HL-60 (cell line): ENCODE data around the gene FANCC.

Experiments used
- DNase-seq, 2 experiments: peaks; one replicate each; pipeline ENCODE4 v3.0.0-alpha.2; 2010 to 2020; ENCODE audit warnings: low read depth in 1 of 2, low spot score in 1 of 2
- H3K27ac ChIP-seq: fragments of 250-450 bp; sonication (Bioruptor Pico); replicated peaks from 2 replicates; pipeline ENCODE4 v1.5.1; 2020; ENCODE audit warnings: mild to moderate bottlenecking, moderate library complexity
- H3K27me3 ChIP-seq: fragments of 250-450 bp; sonication (Bioruptor Pico); 2 replicates; pipeline ENCODE4 v1.5.1; 2021; ENCODE audit warnings: mild to moderate bottlenecking, moderate library complexity; ENCODE audit not compliant: insufficient read depth, poor library complexity, severe bottlenecking
- H3K4me3 ChIP-seq: replicated peaks from 2 replicates; pipeline ENCODE4 v1.5.1; 2011; ENCODE audit warnings: mild to moderate bottlenecking, control low read depth, low read length; ENCODE audit not compliant: insufficient read depth
- GABPA ChIP-seq: IDR thresholded peaks from 2 replicates; pipeline ENCODE4 v1.6.1; 2012; ENCODE audit warnings: low read depth
- POLR2AphosphoS5 ChIP-seq: IDR thresholded peaks from 2 replicates; pipeline ENCODE4 v1.6.1; 2012; ENCODE audit warnings: low read depth
- SPI1 ChIP-seq: IDR thresholded peaks from 2 replicates; pipeline ENCODE4 v1.6.1; 2012; ENCODE audit warnings: low read depth, mild to moderate bottlenecking, borderline replicate concordance
- TF ChIP-seq, protein P1 (sequence below): IDR thresholded peaks from one replicate; pipeline ENCODE4 v1.5.1; 2011; ENCODE audit warnings: low read length, control low read depth, inconsistent platforms; ENCODE audit not compliant: insufficient read depth
- TF ChIP-seq, protein P2 (sequence below): IDR thresholded peaks from 2 replicates; pipeline ENCODE4 v1.6.1; 2012; ENCODE audit warnings: low read depth; ENCODE audit not compliant: insufficient replicate concordance

The FANCC gene

DNA sequence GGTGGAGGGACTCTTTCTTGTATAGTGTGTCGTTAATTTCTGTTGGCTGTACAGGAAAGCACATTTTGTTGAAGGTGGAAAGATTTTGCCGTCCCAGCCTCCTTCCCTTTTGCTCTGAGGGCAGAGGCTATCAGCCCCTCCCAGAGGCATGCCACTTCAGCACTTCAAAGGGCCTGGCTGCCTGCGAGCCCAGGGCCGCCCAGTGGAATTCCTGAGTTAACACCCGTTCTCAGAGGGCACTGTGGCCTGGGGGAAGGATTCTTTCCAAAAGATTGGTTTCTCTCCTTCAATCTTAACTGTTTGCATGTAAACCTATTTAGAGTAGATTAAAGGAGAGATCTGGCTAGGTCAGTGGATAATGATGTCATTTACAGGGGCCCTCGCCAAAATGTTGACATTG lies 238.6 kb downstream of the FANCC start:
- H3K4me3 ChIP-seq, result no peak overlapping the region
- no peak overlapping the region for H3K27ac ChIP-seq
- H3K27me3 ChIP-seq, result no peaks in the 10 kb centered on the region
- DNase-seq, result no peak
- no peak for TF ChIP-seq SPI1
- TF ChIP-seq GABPA, result no peak
- TF ChIP-seq, protein P1, sequence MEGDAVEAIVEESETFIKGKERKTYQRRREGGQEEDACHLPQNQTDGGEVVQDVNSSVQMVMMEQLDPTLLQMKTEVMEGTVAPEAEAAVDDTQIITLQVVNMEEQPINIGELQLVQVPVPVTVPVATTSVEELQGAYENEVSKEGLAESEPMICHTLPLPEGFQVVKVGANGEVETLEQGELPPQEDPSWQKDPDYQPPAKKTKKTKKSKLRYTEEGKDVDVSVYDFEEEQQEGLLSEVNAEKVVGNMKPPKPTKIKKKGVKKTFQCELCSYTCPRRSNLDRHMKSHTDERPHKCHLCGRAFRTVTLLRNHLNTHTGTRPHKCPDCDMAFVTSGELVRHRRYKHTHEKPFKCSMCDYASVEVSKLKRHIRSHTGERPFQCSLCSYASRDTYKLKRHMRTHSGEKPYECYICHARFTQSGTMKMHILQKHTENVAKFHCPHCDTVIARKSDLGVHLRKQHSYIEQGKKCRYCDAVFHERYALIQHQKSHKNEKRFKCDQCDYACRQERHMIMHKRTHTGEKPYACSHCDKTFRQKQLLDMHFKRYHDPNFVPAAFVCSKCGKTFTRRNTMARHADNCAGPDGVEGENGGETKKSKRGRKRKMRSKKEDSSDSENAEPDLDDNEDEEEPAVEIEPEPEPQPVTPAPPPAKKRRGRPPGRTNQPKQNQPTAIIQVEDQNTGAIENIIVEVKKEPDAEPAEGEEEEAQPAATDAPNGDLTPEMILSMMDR, result no peak
- no peak for TF ChIP-seq POLR2AphosphoS5
- TF ChIP-seq, protein P2, sequence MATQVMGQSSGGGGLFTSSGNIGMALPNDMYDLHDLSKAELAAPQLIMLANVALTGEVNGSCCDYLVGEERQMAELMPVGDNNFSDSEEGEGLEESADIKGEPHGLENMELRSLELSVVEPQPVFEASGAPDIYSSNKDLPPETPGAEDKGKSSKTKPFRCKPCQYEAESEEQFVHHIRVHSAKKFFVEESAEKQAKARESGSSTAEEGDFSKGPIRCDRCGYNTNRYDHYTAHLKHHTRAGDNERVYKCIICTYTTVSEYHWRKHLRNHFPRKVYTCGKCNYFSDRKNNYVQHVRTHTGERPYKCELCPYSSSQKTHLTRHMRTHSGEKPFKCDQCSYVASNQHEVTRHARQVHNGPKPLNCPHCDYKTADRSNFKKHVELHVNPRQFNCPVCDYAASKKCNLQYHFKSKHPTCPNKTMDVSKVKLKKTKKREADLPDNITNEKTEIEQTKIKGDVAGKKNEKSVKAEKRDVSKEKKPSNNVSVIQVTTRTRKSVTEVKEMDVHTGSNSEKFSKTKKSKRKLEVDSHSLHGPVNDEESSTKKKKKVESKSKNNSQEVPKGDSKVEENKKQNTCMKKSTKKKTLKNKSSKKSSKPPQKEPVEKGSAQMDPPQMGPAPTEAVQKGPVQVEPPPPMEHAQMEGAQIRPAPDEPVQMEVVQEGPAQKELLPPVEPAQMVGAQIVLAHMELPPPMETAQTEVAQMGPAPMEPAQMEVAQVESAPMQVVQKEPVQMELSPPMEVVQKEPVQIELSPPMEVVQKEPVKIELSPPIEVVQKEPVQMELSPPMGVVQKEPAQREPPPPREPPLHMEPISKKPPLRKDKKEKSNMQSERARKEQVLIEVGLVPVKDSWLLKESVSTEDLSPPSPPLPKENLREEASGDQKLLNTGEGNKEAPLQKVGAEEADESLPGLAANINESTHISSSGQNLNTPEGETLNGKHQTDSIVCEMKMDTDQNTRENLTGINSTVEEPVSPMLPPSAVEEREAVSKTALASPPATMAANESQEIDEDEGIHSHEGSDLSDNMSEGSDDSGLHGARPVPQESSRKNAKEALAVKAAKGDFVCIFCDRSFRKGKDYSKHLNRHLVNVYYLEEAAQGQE, result no peak

DNA sequence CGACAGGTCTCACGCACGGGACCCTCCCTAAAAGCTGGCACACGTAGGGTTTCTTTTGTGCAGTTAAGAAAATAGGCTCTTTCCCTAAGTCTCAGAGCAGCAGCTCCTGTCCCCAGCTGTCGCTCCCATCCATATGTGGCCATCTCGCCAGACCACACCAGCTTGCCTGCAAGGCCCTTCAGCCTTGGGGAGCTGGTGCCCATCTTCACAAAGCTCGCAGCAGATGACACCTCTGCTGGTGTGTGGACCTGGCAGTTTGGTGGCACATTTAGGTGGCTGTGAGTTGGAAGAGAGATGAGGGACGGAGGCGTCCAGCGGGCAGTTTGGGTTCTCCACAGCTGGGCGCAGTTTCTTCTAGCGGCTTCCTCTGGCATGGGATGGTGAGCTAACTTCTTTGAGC lies 239.0 kb downstream of the FANCC start:
- TF ChIP-seq, protein P1, result no peak
- TF ChIP-seq GABPA (no peak), POLR2AphosphoS5 (no peak), SPI1 (no peak)
- TF ChIP-seq, protein P2, result no peak
- Histone ChIP-seq H3K4me3 (no peak overlapping the region), H3K27me3 (no peaks in the 10 kb centered on the region), H3K27ac (no peak overlapping the region)
- no peak for DNase-seq

DNA sequence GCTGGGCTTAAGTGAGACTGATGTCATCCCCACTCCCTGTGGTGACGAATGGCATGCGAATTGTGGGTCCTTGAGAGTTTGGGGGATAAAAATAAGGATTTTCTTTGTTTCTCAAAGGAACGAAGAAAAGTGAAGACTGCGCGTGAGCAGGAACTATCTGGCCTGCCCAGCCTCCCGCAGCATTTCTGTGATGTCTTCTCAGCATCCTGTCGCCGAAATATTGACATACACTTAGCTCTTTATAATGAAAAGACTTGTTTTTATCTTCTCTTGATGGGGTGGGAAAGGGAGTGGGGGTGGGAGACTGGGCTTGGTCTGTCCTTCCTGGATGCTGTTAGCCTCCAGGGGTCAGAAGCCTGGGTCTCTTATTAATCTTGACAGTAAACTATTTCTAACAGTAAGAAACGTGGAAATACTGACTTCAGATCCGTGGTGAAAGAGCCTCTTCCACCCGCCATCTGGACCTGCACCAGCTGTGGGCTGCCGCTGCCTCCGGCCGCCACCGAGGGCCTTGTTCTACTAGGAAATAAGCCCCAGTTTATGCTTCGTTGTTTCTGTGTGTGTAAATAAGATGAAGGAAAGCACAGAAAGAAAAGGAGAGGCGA lies 239.6 kb downstream of the FANCC start:
- no peak for DNase-seq
- TF ChIP-seq, protein P1, result no peak
- TF ChIP-seq GABPA, result no peak
- no peak for TF ChIP-seq POLR2AphosphoS5
- no peak for TF ChIP-seq SPI1
- TF ChIP-seq, protein P2, result no peak
- Histone ChIP-seq H3K27ac (no peak overlapping the region), H3K27me3 (no peaks in the 10 kb centered on the region), H3K4me3 (no peak overlapping the region)
